ENCODE data around the gene NUFIP1. TPM values are rescaled to one million over a fixed set of nuclear protein-coding genes. Genes with fewer than 3 reads are reported as not detected.

The NUFIP1 gene
- polyA plus RNA-seq = 3.9 and 9.5 TPM in 2 replicates

DNA sequence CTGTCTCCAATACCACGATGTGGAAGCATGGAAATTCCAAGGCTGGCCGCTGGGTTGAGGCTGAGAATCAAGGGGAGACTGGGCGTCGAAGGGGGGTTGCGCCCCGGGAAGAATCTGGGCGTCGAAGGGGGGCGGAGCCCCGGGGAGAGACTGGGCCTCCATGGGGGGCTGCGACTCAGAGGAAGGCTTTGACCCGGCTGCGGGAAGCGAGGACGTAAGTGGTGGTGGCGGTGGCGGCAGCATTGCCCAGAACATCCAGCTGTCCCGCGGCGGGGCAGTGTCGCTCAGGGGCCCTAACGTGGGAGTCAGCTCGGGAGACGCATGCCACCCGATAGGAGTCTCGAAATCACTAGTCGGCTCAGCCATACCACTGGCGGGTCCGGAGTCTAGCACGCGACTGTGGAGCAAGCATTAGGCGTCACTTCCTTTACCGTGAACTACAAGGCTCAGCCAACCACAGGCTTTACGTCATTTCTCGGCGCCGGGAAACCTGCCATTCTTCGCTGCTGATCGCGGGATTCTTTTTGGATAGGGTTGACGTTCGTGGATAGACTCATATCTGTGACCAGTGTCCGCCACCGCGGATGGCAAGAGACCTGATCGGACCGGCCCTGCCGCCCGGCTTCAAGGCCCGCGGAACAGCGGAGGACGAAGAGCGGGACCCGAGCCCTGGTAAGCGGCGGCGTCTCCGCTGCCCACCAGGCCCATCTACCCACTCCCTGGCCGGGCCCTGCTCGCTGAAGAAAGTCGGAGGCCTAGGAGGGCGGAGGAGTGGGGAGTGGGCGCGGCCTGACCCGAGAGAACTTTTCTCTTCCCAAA lies at the start of gene NUFIP1, which contains the start of gene GPALPP1:
NUFIP1 (minus strand) TSS at position 401 of the 819 bp plus-strand sequence; CDS start at position 366, 35 bp downstream.
GPALPP1 (plus strand) TSS at position 468 of the 819 bp plus-strand sequence; CDS start at position 585, 117 bp downstream.

Other genes with a start within 250 kb of the NUFIP1 start
- 15.8 and 16.6 TPM in 2 replicates for gene GPALPP1, start 67 bp upstream of the NUFIP1 start, polyA plus RNA-seq
- gene GTF2F2, start 131.0 kb upstream of the NUFIP1 start, polyA plus RNA-seq = 40.4 and 53.0 TPM in 2 replicates
- gene KCTD4, start 211.6 kb upstream of the NUFIP1 start, polyA plus RNA-seq = 8.3 TPM in 1 of 2 replicates, not detected in the other

All from Purkinje cell (primary cell).